ENCODE data around the gene GGNBP2.

DNA sequence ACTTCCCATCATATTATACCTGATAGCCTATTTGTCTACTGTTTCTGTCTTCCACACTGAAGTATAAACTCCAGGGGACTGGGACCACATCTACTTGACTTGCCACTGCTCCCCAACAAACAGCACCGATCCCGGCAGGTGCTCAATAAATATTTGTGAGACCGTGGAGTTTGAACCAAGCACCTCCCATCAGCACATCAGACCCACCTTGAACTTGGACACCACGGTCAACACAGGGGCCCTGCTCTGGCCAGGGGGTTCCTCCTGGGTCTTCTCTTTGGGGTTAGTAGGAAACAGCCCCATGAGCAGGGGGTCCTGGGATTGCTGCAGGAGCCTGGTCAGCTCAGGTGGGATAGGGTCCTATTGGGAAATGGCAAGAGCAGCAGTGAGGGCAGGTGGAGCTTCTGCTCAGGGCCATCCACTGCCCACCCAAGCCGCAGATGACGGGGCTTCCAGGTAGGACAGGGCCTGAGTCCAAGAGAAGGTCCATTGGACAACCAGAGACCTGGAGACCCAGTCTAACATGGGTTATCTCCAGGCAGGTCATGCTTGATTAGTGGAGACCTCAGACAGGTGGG, 38.4 kb upstream of the GGNBP2 start:
- TF ChIP-seq POLR2A (IDR thresholded peaks at IDR 0.05; ENCODE audit: low read length) (no peak), GATA1 (IDR thresholded peaks at IDR 0.05; ENCODE audit: low read depth, low read length) (no peak)

All from erythroblast (primary cell).